ENCODE results near the gene CRTC1. TPM values are rescaled to one million over a fixed set of nuclear protein-coding genes. Genes with fewer than 3 reads are reported as not detected.

Gene CRTC1
- total RNA-seq, 4 donors from 2014 or later, result 2.8 to 8.8 (median 3.7) TPM

GRCh38 chr19:18670312-18670711 lies 13.2 kb upstream of the CRTC1 start:
- no peaks in the 10 kb centered on the region for H3K9me3 ChIP-seq
- TF ChIP-seq CTCF (IDR thresholded peaks at IDR 0.05 in 4 of 5, conservative IDR thresholded peaks at IDR 0.05 in 1 of 5), result no peak
- no peak for TF ChIP-seq POLR2A (IDR thresholded peaks at IDR 0.05)
- in situ Hi-C loops (cut with MboI; ENCODE audit: low sequenced_read_pairs in 4 of 4) (loop anchor here in 1 of 4 donors (10.0 kb wide), 1 partner anchor 76 kb away; no protein-coding TSS in a partner anchor), intact Hi-C loops (cut with DNase I; ENCODE audit: low total_unique reads) (no loop called here)
- H3K4me3 ChIP-seq, result no peak overlapping the region
- H3K36me3 ChIP-seq, result peaks cover 0 to 20% of the 10 kb centered on the region in 2 donors
- H3K27ac ChIP-seq, result no peak overlapping the region
- peaks cover 13 to 57% of the 10 kb centered on the region in 2 donors for H3K4me1 ChIP-seq
- no peaks in the 10 kb centered on the region for H3K27me3 ChIP-seq
- ATAC-seq (no peak), DNase-seq (no peak)

- H3K27me3 ChIP-seq, result no peaks in the 10 kb centered on the region
- intact Hi-C loops (cut with DNase I; ENCODE audit: low total_unique reads), result no loop called here
- in situ Hi-C loops (cut with MboI; ENCODE audit: low sequenced_read_pairs in 4 of 4), result loop anchor here in 1 of 4 donors (10.0 kb wide), 1 partner anchor 77 kb away; no protein-coding TSS in a partner anchor
- ATAC-seq, result no peak
- H3K9me3 ChIP-seq, result no peaks in the 10 kb centered on the region
- no peak for TF ChIP-seq POLR2A (IDR thresholded peaks at IDR 0.05)
- no peak for TF ChIP-seq CTCF (IDR thresholded peaks at IDR 0.05 in 4 of 5, conservative IDR thresholded peaks at IDR 0.05 in 1 of 5)
- DNase-seq, result no peak
- no peak overlapping the region for H3K4me3 ChIP-seq
- peaks cover 13 to 47% of the 10 kb centered on the region in 2 donors for H3K4me1 ChIP-seq
- peaks cover 0 to 20% of the 10 kb centered on the region in 2 donors for H3K36me3 ChIP-seq
- H3K27ac ChIP-seq, result peak overlapping the region in 3 of 4 donors; percentile 49 to 67 (median 64)
Measured at GRCh38 chr19:18671303-18672043, 12.0 kb upstream of the CRTC1 start.

- DNase-seq (no peak), ATAC-seq (peak in 1 of 2 donors; percentile 23)
- peaks cover 0 to 20% of the 10 kb centered on the region in 2 donors for H3K36me3 ChIP-seq
- no peak overlapping the region for H3K4me3 ChIP-seq
- H3K9me3 ChIP-seq, result no peaks in the 10 kb centered on the region
- peaks cover 14 to 44% of the 10 kb centered on the region in 2 donors for H3K4me1 ChIP-seq
- intact Hi-C loops (cut with DNase I; ENCODE audit: low total_unique reads), result no loop called here
- in situ Hi-C loops (cut with MboI; ENCODE audit: low sequenced_read_pairs in 4 of 4), result loop anchor here in 1 of 4 donors (10.0 kb wide), 1 partner anchor 77 kb away; no protein-coding TSS in a partner anchor
- H3K27ac ChIP-seq, result peak overlapping the region; percentile 33 to 67 (median 56)
- H3K27me3 ChIP-seq, result no peaks in the 10 kb centered on the region
- TF ChIP-seq POLR2A (IDR thresholded peaks at IDR 0.05), result no peak
- no peak for TF ChIP-seq CTCF (IDR thresholded peaks at IDR 0.05 in 4 of 5, conservative IDR thresholded peaks at IDR 0.05 in 1 of 5)
Measured at GRCh38 chr19:18672044-18672451, 11.4 kb upstream of the CRTC1 start.

GRCh38 chr19:18672606-18673337 lies 10.7 kb upstream of the CRTC1 start:
- no peak overlapping the region for H3K4me3 ChIP-seq
- in situ Hi-C loops (cut with MboI; ENCODE audit: low sequenced_read_pairs in 4 of 4), result loop anchor here in 1 of 4 donors (10.0 kb wide), 1 partner anchor 78 kb away; no protein-coding TSS in a partner anchor

More at GRCh38 chr19:18672606-18673337, 10.7 kb upstream of the CRTC1 start:
- H3K4me1 ChIP-seq, result peaks cover 21 to 51% of the 10 kb centered on the region in 2 donors
- no peak for TF ChIP-seq POLR2A (IDR thresholded peaks at IDR 0.05)
- peak in 4 of 5 experiments; percentile 30 to 49 (median 36) for TF ChIP-seq CTCF (IDR thresholded peaks at IDR 0.05 in 4 of 5, conservative IDR thresholded peaks at IDR 0.05 in 1 of 5)
- H3K27ac ChIP-seq, result peak overlapping the region; percentile 33 to 67 (median 56)
- H3K9me3 ChIP-seq, result no peaks in the 10 kb centered on the region
- peak in 1 of 2 donors; percentile 62 for DNase-seq
- intact Hi-C loops (cut with DNase I; ENCODE audit: low total_unique reads), result no loop called here
- peak; percentile 46 to 54 for ATAC-seq
- H3K27me3 ChIP-seq, result no peaks in the 10 kb centered on the region
- H3K36me3 ChIP-seq, result peaks cover 0 to 20% of the 10 kb centered on the region in 2 donors
